Nasal cavity respiratory epithelium epithelial cell of viscerocranial mucosa (primary cell): ENCODE data around the gene NPY1R. TPM values are rescaled to one million over a fixed set of nuclear protein-coding genes. Genes with fewer than 3 reads are reported as not detected.

Source experiments
- total RNA-seq: library from RNA; depleted of rRNA; stranded (reverse); fragments of >200 nt; gene quantifications from 2 replicates; pipeline ENCODE4 v1.2.3, GENCODE V29; 2014

The NPY1R gene
- total RNA-seq = under 0.01 TPM in 2 replicates

DNA sequence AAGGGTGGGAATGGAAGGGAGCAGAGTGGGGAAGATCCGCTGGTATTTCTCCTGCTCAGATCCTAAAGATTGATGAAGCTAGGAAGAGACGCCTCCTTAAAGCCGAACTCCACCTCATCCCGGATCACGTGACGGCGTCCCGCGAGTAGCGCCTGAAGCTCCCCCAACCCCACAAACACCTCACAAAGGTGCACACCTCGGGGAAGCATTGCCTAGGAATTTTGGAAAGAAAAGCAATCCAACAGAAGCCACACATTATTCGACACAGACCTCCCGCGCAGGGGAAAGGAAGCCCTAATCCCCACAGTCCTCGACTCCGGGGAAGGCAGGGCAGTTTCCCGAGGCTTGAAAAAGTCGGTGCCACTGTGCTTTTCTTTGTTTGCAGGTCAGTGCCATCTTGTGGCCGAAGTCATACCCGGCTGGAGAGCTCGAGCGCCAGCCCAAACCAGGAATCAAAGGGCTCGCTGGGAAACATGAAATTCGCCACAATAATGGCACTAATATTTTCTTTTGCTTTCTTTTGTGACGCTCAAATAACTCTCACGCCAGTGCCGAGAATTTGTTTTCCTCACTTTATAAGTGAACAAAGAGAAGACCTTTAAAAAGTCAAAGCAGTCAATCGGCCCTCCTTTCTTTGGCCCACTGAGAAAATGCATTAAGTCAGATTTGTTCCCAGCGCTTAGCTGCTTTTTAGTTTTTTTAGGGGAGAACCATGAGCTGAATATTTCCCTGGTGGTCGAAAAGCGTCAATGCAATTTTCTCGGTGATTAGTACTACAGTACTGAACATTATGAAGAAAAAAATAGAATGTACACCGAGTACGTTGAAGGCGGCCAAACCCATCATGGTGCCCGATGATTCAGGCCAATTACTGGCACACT, at the start of gene NPY1R:
Gene NPY1R, minus strand, starts transcription at position 71 of the 881 bp plus-strand sequence. CDS start 6,042 bp downstream, outside the sequence.

DNA sequence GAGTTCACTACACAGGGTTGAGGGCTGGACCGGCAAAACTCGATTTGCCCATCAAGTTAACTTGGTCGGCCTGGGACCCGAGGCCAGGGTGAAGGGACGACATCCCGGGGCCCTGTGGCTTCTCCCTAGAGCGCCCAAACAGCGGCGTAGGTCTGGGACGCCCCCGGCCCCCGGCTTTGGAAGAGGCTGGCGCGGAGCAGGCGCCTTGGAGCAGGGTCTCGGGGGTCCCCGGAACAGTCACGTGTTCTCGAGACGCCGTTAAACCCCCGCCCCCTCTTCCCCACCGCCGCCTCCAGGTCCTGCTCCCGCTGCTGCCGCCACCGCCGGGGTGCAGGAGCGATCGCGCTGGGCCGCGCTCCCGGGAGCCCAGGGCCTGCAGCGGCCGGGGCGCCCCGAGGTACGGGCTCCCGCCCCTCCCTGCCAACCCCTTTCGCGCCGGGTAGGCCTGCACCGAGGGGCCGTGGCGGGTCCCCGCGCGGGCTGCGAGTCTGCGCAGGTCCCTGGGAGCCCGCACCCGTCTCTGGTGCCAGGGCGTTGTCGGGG, 11.3 kb upstream of the NPY1R start, which contains the start of gene NPY5R:
Gene NPY5R, plus strand, starts transcription at position 289 of the 543 bp plus-strand sequence. CDS start 6,382 bp downstream, outside the sequence.

Other genes starting within 250 kb of the NPY1R start
- gene NAF1, start 165.7 kb downstream of the NPY1R start, total RNA-seq = 10.3 and 14.5 TPM in 2 replicates
- not detected in 2 replicates for gene NPY5R, start 11.3 kb upstream of the NPY1R start, total RNA-seq
- gene TKTL2, start 141.2 kb upstream of the NPY1R start, total RNA-seq = not detected in 2 replicates
- gene TMA16, start 162.1 kb upstream of the NPY1R start, total RNA-seq = 30.1 and 37.7 TPM in 2 replicates